Type B pancreatic cell (in vitro differentiated cells): Measurements from ENCODE around the gene FAM180B. TPM values are rescaled to one million over a fixed set of nuclear protein-coding genes. Genes with fewer than 3 reads are reported as not detected.

Experiments
- DNase-seq: peaks from one replicate; pipeline ENCODE4 v3.0.0; 2021; ENCODE audit warnings: mixed read lengths; ENCODE audit not compliant: unreplicated experiment; ENCODE audit errors: extremely low spot score
- H3K27ac Mint-ChIP-seq: 2 replicates; pipeline ENCODE4 v1.8.0; 2021; ENCODE audit warnings: mild to moderate bottlenecking, mixed read lengths
- H3K27me3 Mint-ChIP-seq: 2 replicates; pipeline ENCODE4 v1.8.0; 2021; ENCODE audit warnings: mixed read lengths
- H3K36me3 Mint-ChIP-seq: 2 replicates; pipeline ENCODE4 v1.8.0; 2021; ENCODE audit warnings: mixed read lengths
- H3K4me1 Mint-ChIP-seq: one replicate; pipeline ENCODE4 v1.8.0; 2021; ENCODE audit warnings: mixed read lengths; ENCODE audit not compliant: unreplicated experiment
- H3K4me3 Mint-ChIP-seq: 2 replicates; pipeline ENCODE4 v1.8.0; 2021; ENCODE audit warnings: mild to moderate bottlenecking, mixed read lengths
- H3K9me3 Mint-ChIP-seq: 2 replicates; pipeline ENCODE4 v1.8.0; 2021; ENCODE audit warnings: mixed read lengths
- total RNA-seq: library from RNA; stranded (reverse); gene quantifications from 2 replicates; pipeline ENCODE4 v1.2.1, GENCODE V29; 2021; ENCODE audit warnings: low replicate concordance
- TF ChIP-seq, protein P1 (sequence below): fragments of 200-600 bp; sonication (generic); conservative IDR thresholded peaks from 2 replicates; pipeline ENCODE4 v1.5.0; 2021; ENCODE audit warnings: antibody characterized with exemption, mild to moderate bottlenecking

The FAM180B gene
- total RNA-seq, 1 donor from 2014 or later, result 0.43 TPM

GRCh38 chr11:47583844-47584243, 2.6 kb upstream of the FAM180B start:
- H3K9me3 Mint-ChIP-seq, result no peaks in the 10 kb centered on the region
- H3K36me3 Mint-ChIP-seq, result peaks cover 28% of the 10 kb centered on the region
- no peak for DNase-seq
- peaks cover 6% of the 10 kb centered on the region for H3K4me1 Mint-ChIP-seq
- no peak overlapping the region for H3K4me3 Mint-ChIP-seq
- TF ChIP-seq, protein P1, sequence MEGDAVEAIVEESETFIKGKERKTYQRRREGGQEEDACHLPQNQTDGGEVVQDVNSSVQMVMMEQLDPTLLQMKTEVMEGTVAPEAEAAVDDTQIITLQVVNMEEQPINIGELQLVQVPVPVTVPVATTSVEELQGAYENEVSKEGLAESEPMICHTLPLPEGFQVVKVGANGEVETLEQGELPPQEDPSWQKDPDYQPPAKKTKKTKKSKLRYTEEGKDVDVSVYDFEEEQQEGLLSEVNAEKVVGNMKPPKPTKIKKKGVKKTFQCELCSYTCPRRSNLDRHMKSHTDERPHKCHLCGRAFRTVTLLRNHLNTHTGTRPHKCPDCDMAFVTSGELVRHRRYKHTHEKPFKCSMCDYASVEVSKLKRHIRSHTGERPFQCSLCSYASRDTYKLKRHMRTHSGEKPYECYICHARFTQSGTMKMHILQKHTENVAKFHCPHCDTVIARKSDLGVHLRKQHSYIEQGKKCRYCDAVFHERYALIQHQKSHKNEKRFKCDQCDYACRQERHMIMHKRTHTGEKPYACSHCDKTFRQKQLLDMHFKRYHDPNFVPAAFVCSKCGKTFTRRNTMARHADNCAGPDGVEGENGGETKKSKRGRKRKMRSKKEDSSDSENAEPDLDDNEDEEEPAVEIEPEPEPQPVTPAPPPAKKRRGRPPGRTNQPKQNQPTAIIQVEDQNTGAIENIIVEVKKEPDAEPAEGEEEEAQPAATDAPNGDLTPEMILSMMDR, result no peak
- H3K27ac Mint-ChIP-seq, result no peak overlapping the region
- H3K27me3 Mint-ChIP-seq, result no peaks in the 10 kb centered on the region

GRCh38 chr11:47587039-47587716, 700 bp downstream of the FAM180B start:
- no peak overlapping the region for H3K4me3 Mint-ChIP-seq

GRCh38 chr11:47587723-47588326, 1.3 kb downstream of the FAM180B start:
- Mint-ChIP-seq H3K36me3 (peaks cover 14% of the 10 kb centered on the region), H3K4me1 (peaks cover 9% of the 10 kb centered on the region), H3K27ac (no peak overlapping the region), H3K9me3 (no peaks in the 10 kb centered on the region), H3K4me3 (no peak overlapping the region), H3K27me3 (peaks cover 11% of the 10 kb centered on the region)
- TF ChIP-seq, protein P1, result no peak
- no peak for DNase-seq

More at GRCh38 chr11:47587039-47587716, 700 bp downstream of the FAM180B start:
- H3K36me3 Mint-ChIP-seq, result peaks cover 17% of the 10 kb centered on the region
- no peaks in the 10 kb centered on the region for H3K9me3 Mint-ChIP-seq
- H3K27me3 Mint-ChIP-seq, result peaks cover 4% of the 10 kb centered on the region
- TF ChIP-seq, protein P1, result no peak
- H3K4me1 Mint-ChIP-seq, result peaks cover 9% of the 10 kb centered on the region
- no peak for DNase-seq
- no peak overlapping the region for H3K27ac Mint-ChIP-seq

- no peaks in the 10 kb centered on the region for H3K9me3 Mint-ChIP-seq
- TF ChIP-seq, protein P1, result no peak
- no peak overlapping the region for H3K4me3 Mint-ChIP-seq
- H3K27me3 Mint-ChIP-seq, result peaks cover 22% of the 10 kb centered on the region
- H3K36me3 Mint-ChIP-seq, result peaks cover 5% of the 10 kb centered on the region
- H3K4me1 Mint-ChIP-seq, result peaks cover 9% of the 10 kb centered on the region
- DNase-seq, result no peak
- no peak overlapping the region for H3K27ac Mint-ChIP-seq
Measured at GRCh38 chr11:47589118-47589517, 2.6 kb downstream of the FAM180B start.

DNA sequence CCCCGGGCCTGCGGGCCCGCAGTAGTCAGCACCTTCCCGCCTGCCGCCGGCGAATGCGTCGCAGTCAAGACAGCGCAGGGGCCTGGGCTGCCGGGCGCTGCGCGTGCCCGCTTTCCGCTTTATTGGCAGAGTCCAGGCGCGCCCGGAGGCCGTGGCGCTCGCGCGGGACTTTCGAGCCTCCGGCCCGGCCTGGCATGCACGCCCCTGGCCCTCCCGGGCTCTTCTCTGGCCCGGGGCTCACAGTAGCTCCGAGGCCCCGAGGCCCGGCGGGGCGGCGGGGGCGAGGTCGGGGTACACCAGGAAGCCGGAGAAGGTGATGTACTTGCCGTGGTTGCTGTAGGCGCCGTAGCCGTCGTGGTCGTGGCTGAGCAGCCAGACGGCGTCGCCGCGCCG, 3.1 kb downstream of the FAM180B start:
- Mint-ChIP-seq H3K4me1 (peaks cover 12% of the 10 kb centered on the region), H3K9me3 (no peaks in the 10 kb centered on the region), H3K4me3 (no peak overlapping the region), H3K27ac (no peak overlapping the region), H3K27me3 (peaks cover 25% of the 10 kb centered on the region), H3K36me3 (peaks cover under 1% of the 10 kb centered on the region)
- TF ChIP-seq, protein P1, result no peak
- DNase-seq, result no peak
